SK-N-SH treated with all-trans-retinoic acid at 6 μM for 48 hours (cell line): ENCODE measurements around the gene PDE3A.

Experiments
- ATAC-seq: fragments of 200-7000 bp; cut with Tn5 transposase; 3 replicates; pipeline ENCODE4 v1.9.1; 2020; ENCODE audit warnings: mild to moderate bottlenecking, moderate library complexity
- ARNTL ChIP-seq: fragments of 450-650 bp; formaldehyde crosslinking; IDR thresholded peaks from 2 replicates; pipeline ENCODE4 v1.5.0; 2020; ENCODE audit warnings: low read depth, mild to moderate bottlenecking, moderate library complexity, borderline replicate concordance
- BACH2 ChIP-seq: fragments of 250-450 bp; sonication (Bioruptor Pico); IDR thresholded peaks from 2 replicates; pipeline ENCODE4 v1.9.0; 2021; ENCODE audit warnings: mild to moderate bottlenecking, borderline replicate concordance
- CREB5 ChIP-seq: fragments of 250-450 bp; sonication (Bioruptor Pico); IDR thresholded peaks from 2 replicates; pipeline ENCODE4 v1.5.1; 2020; ENCODE audit warnings: low read depth, mild to moderate bottlenecking, moderate library complexity
- CSDC2 ChIP-seq: fragments of 250-450 bp; sonication (Bioruptor Pico); IDR thresholded peaks from 2 replicates; pipeline ENCODE4 v1.5.0; 2020; ENCODE audit warnings: mild to moderate bottlenecking, moderate library complexity
- CSRNP3 ChIP-seq: fragments of 250-450 bp; sonication (Bioruptor Pico); IDR thresholded peaks from 2 replicates; pipeline ENCODE4 v1.5.1; 2021; ENCODE audit warnings: mild to moderate bottlenecking, moderate library complexity
- ESRRG ChIP-seq: fragments of 250-450 bp; sonication (Bioruptor Pico); IDR thresholded peaks from 2 replicates; pipeline ENCODE4 v1.6.1; 2021; ENCODE audit warnings: mild to moderate bottlenecking
- GLIS3 ChIP-seq: fragments of 250-450 bp; sonication (Bioruptor Pico); IDR thresholded peaks from 2 replicates; pipeline ENCODE4 v1.5.0; 2020; ENCODE audit warnings: mild to moderate bottlenecking, moderate library complexity
- ISL1 ChIP-seq: fragments of 250-450 bp; sonication (Bioruptor Pico); IDR thresholded peaks from 2 replicates; pipeline ENCODE4 v2.1.2; 2022; ENCODE audit warnings: mild to moderate bottlenecking, moderate library complexity
- OSR1 ChIP-seq: fragments of 250-450 bp; sonication (Bioruptor Pico); IDR thresholded peaks from 2 replicates; pipeline ENCODE4 v1.8.0; 2022; ENCODE audit warnings: moderate library complexity, mild to moderate bottlenecking, inconsistent platforms
- PATZ1 ChIP-seq: fragments of 250-450 bp; sonication (Bioruptor Pico); IDR thresholded peaks from 2 replicates; pipeline ENCODE4 v1.8.0; 2020; ENCODE audit warnings: mild to moderate bottlenecking, moderate library complexity, borderline replicate concordance
- POU6F1 ChIP-seq: fragments of 250-450 bp; sonication (Bioruptor Pico); IDR thresholded peaks from 2 replicates; pipeline ENCODE4 v1.8.0; 2021; ENCODE audit warnings: low read depth, mild to moderate bottlenecking, moderate library complexity, borderline replicate concordance
- PPARA ChIP-seq: fragments of 250-450 bp; sonication (Bioruptor Pico); IDR thresholded peaks from 2 replicates; pipeline ENCODE4 v1.5.0; 2020; ENCODE audit warnings: mild to moderate bottlenecking, borderline replicate concordance
- RARB ChIP-seq: fragments of 250-450 bp; sonication (Bioruptor Pico); IDR thresholded peaks from 2 replicates; pipeline ENCODE4 v1.8.0; 2021; ENCODE audit warnings: mild to moderate bottlenecking, moderate library complexity
- SNAI2 ChIP-seq: fragments of 250-450 bp; sonication (Bioruptor Pico); IDR thresholded peaks from 2 replicates; pipeline ENCODE4 v1.5.0; 2020; ENCODE audit warnings: mild to moderate bottlenecking, moderate library complexity
- TCF4 ChIP-seq: fragments of 250-450 bp; sonication (Bioruptor Pico); IDR thresholded peaks from 2 replicates; pipeline ENCODE4 v1.8.0; 2021; ENCODE audit warnings: mild to moderate bottlenecking, moderate library complexity, borderline replicate concordance
- TOX ChIP-seq: fragments of 250-450 bp; sonication (Bioruptor Pico); IDR thresholded peaks from 2 replicates; pipeline ENCODE4 v1.8.0; 2021; ENCODE audit warnings: mild to moderate bottlenecking, moderate library complexity, borderline replicate concordance
- TSHZ2 ChIP-seq: fragments of 250-450 bp; sonication (Bioruptor Pico); IDR thresholded peaks from 2 replicates; pipeline ENCODE4 v1.5.0; 2020; ENCODE audit warnings: mild to moderate bottlenecking, moderate library complexity
- ZFP3 ChIP-seq: fragments of 250-450 bp; sonication (Bioruptor Pico); IDR thresholded peaks from 2 replicates; pipeline ENCODE4 v1.5.0; 2020; ENCODE audit warnings: mild to moderate bottlenecking, moderate library complexity
- ZFP30 ChIP-seq: fragments of 450-650 bp; formaldehyde crosslinking; IDR thresholded peaks from 2 replicates; pipeline ENCODE4 v1.5.0; 2022; ENCODE audit warnings: mild to moderate bottlenecking, moderate library complexity
- ZNF565 ChIP-seq: fragments of 450-650 bp; formaldehyde crosslinking; conservative IDR thresholded peaks from 2 replicates; pipeline ENCODE4 v1.5.0; 2020; ENCODE audit warnings: low read depth, mild to moderate bottlenecking, moderate library complexity
- ZNF70 ChIP-seq: fragments of 450-650 bp; formaldehyde crosslinking; IDR thresholded peaks from 2 replicates; pipeline ENCODE4 v1.5.0; 2020; ENCODE audit warnings: mild to moderate bottlenecking, moderate library complexity
- ZNF8 ChIP-seq: fragments of 450-650 bp; formaldehyde crosslinking; IDR thresholded peaks from 2 replicates; pipeline ENCODE4 v1.5.0; 2020; ENCODE audit warnings: mild to moderate bottlenecking, moderate library complexity

Gene PDE3A

GRCh38 chr12:20628226-20628787 lies 260.0 kb downstream of the PDE3A start:
- TF ChIP-seq GLIS3 (CRISPR knock-in tag), result no peak
- no peak for TF ChIP-seq OSR1
- no peak for TF ChIP-seq BACH2 (CRISPR knock-in tag)
- TF ChIP-seq TCF4 (CRISPR knock-in tag), result no peak
- TF ChIP-seq ZNF8 (CRISPR knock-in tag), result no peak
- TF ChIP-seq TOX, result no peak
- no peak for TF ChIP-seq POU6F1
- TF ChIP-seq ZNF70 (CRISPR knock-in tag), result no peak
- TF ChIP-seq TSHZ2 (CRISPR knock-in tag), result no peak
- TF ChIP-seq CREB5 (CRISPR knock-in tag), result no peak
- no peak for TF ChIP-seq CSDC2
- TF ChIP-seq CSRNP3 (CRISPR knock-in tag), result no peak
- no peak for TF ChIP-seq ESRRG (CRISPR knock-in tag)
- no peak for TF ChIP-seq ZFP30 (CRISPR knock-in tag)
- no peak for TF ChIP-seq PATZ1
- TF ChIP-seq PPARA (CRISPR knock-in tag), result no peak
- TF ChIP-seq ARNTL (CRISPR knock-in tag), result no peak
- TF ChIP-seq ZFP3 (CRISPR knock-in tag), result no peak
- ATAC-seq, result no peak

- ATAC-seq, result no peak
Observed at GRCh38 chr12:20628999-20629398, 260.7 kb downstream of the PDE3A start.

More at GRCh38 chr12:20628999-20629398, 260.7 kb downstream of the PDE3A start:
- TF ChIP-seq ZFP3 (CRISPR knock-in tag), result no peak
- no peak for TF ChIP-seq GLIS3 (CRISPR knock-in tag)
- TF ChIP-seq ZFP30 (CRISPR knock-in tag), result no peak
- no peak for TF ChIP-seq ARNTL (CRISPR knock-in tag)
- TF ChIP-seq ZNF70 (CRISPR knock-in tag), result no peak
- no peak for TF ChIP-seq TSHZ2 (CRISPR knock-in tag)
- no peak for TF ChIP-seq CREB5 (CRISPR knock-in tag)
- no peak for TF ChIP-seq ZNF565 (CRISPR knock-in tag)
- TF ChIP-seq CSRNP3 (CRISPR knock-in tag), result no peak
- TF ChIP-seq BACH2 (CRISPR knock-in tag), result no peak
- TF ChIP-seq RARB (CRISPR knock-in tag), result no peak
- TF ChIP-seq ISL1, result no peak
- no peak for TF ChIP-seq SNAI2
- no peak for TF ChIP-seq TOX
